SK-N-SH (cell line): Measurements from ENCODE around the gene ADPRH. TPM values are rescaled to one million over a fixed set of nuclear protein-coding genes. Genes with fewer than 3 reads are reported as not detected.

Experiments used
- CTCF ChIA-PET: fragments of 300-600, 350-600 bp; formaldehyde crosslinking; extraction: SDS; loops from one replicate; lab custom pipeline; 2021; lab: Yijun Ruan, JAX
- POLR2A ChIA-PET: fragments of 350-600 bp; sonication (Branson Sonifier 250); formaldehyde crosslinking; extraction: SDS; loops from one replicate; lab custom pipeline; 2020; ENCODE audit warnings: antibody characterized with exemption, inconsistent platforms; lab: Yijun Ruan, JAX
- DNase-seq: peaks from one replicate; pipeline ENCODE4 v3.0.0; 2012
- H2AFZ ChIP-seq: fragments of 200-600 bp; sonication (generic); 2 replicates; pipeline ENCODE4 v1.8.1; 2016; ENCODE audit warnings: antibody characterized with exemption, mild to moderate bottlenecking, low read depth
- H3F3A ChIP-seq: fragments of 200-600 bp; sonication (generic); replicated peaks from 2 replicates; pipeline ENCODE3; 2016; ENCODE audit warnings: antibody characterized with exemption, mild to moderate bottlenecking; ENCODE audit not compliant: insufficient read depth
- H3K27ac ChIP-seq, 2 experiments: fragments of 200-500 bp in 1 of 2; fragments of 200-600 bp in 1 of 2; sonication (Bioruptor generic) in 1 of 2; sonication (generic), shearing (Covaris generic) in 1 of 2; 2 replicates each; pipeline versions ENCODE4 v1.5.1 to v1.6.1; 2014 to 2016; ENCODE audit warnings: low read depth in 2 of 2, inconsistent platforms in 1 of 2, low read length in 1 of 2, mild to moderate bottlenecking in 1 of 2, mixed read lengths in 1 of 2
- H3K27me3 ChIP-seq: fragments of 200-600 bp; sonication (generic), shearing (Covaris generic); 2 replicates; pipeline ENCODE4 v1.6.1; 2016; ENCODE audit warnings: mixed run types; ENCODE audit not compliant: insufficient read depth
- H3K36me3 ChIP-seq, 2 experiments: fragments of 200-500 bp in 1 of 2; fragments of 200-600 bp in 1 of 2; sonication (Bioruptor generic) in 1 of 2; sonication (generic) in 1 of 2; replicated peaks in 1 of 2; 2 replicates each; pipeline versions ENCODE3 to v1.5.1; 2014 to 2016; ENCODE audit warnings: low read length in 1 of 2, mild to moderate bottlenecking in 1 of 2; ENCODE audit not compliant: insufficient read depth in 2 of 2, control insufficient read depth in 1 of 2
- H3K4me1 ChIP-seq, 2 experiments: fragments of 200-500 bp in 1 of 2; fragments of 200-600 bp in 1 of 2; sonication (Bioruptor generic) in 1 of 2; sonication (generic), shearing (Covaris generic) in 1 of 2; 2 replicates each; pipeline versions ENCODE4 v1.5.1 to v1.6.1; 2014 to 2016; ENCODE audit warnings: low read depth in 1 of 2, low read length in 1 of 2, mixed run types in 1 of 2; ENCODE audit not compliant: insufficient read depth in 2 of 2, control insufficient read depth in 1 of 2
- H3K4me2 ChIP-seq: fragments of 200-600 bp; sonication (generic), shearing (Covaris generic); 2 replicates; pipeline ENCODE4 v1.6.1; 2017; ENCODE audit warnings: mixed run types
- H3K4me3 ChIP-seq, 2 experiments: fragments of 200-500 bp in 1 of 2; fragments of 200-600 bp in 1 of 2; sonication (Bioruptor generic) in 1 of 2; sonication (generic), shearing (Covaris generic) in 1 of 2; 2 replicates each; pipeline versions ENCODE4 v1.5.1 to v1.8.1; 2014 to 2016; ENCODE audit warnings: low read depth in 2 of 2, inconsistent platforms in 1 of 2, low read length in 1 of 2, mild to moderate bottlenecking in 1 of 2, mixed read lengths in 1 of 2, moderate library complexity in 1 of 2
- H3K79me2 ChIP-seq: fragments of 200-600 bp; sonication (generic); 2 replicates; pipeline ENCODE4 v1.8.1; 2017; ENCODE audit warnings: mild to moderate bottlenecking; ENCODE audit not compliant: insufficient read depth
- H3K9ac ChIP-seq: fragments of 200-600 bp; sonication (generic); 2 replicates; pipeline ENCODE4 v1.6.1; 2017; ENCODE audit warnings: mixed run types
- H3K9me2 ChIP-seq: fragments of 200-600 bp; sonication (generic); 2 replicates; pipeline ENCODE4 v1.6.1; 2017; ENCODE audit warnings: mixed run types
- H3K9me3 ChIP-seq: fragments of 200-600 bp; sonication (generic); 2 replicates; pipeline ENCODE4 v1.6.1; 2017; ENCODE audit warnings: mixed run types, mild to moderate bottlenecking, moderate library complexity
- H4K20me1 ChIP-seq: fragments of 200-600 bp; sonication (generic); 2 replicates; pipeline ENCODE4 v1.6.1; 2017; ENCODE audit warnings: mild to moderate bottlenecking, mixed run types; ENCODE audit not compliant: insufficient read depth
- CTCF ChIP-seq: fragments of 200-600 bp; sonication (generic); IDR thresholded peaks from 2 replicates; pipeline ENCODE4 v1.6.1; 2017; ENCODE audit warnings: antibody characterized with exemption, mild to moderate bottlenecking, moderate library complexity
- EZH2phosphoT487 ChIP-seq: fragments of 200-600 bp; sonication (generic); IDR thresholded peaks from 2 replicates; pipeline ENCODE4 v1.6.1; 2017; ENCODE audit warnings: low read depth, mixed run types, mild to moderate bottlenecking, antibody characterized with exemption, moderate library complexity, borderline replicate concordance
- FOSL2 ChIP-seq: IDR thresholded peaks from 2 replicates; pipeline ENCODE4 v1.4.0; 2012; ENCODE audit warnings: low read depth, mild to moderate bottlenecking, moderate library complexity, borderline replicate concordance
- FOXM1 ChIP-seq: IDR thresholded peaks from 2 replicates; pipeline ENCODE4 v1.4.0; 2012; ENCODE audit warnings: low read depth, mild to moderate bottlenecking
- GABPA ChIP-seq: IDR thresholded peaks from 2 replicates; pipeline ENCODE4 v1.4.0; 2012; ENCODE audit warnings: low read depth, mild to moderate bottlenecking
- MAX ChIP-seq: IDR thresholded peaks from 2 replicates; pipeline ENCODE4 v1.4.0; 2012; ENCODE audit warnings: low read depth
- MXI1 ChIP-seq: IDR thresholded peaks from 2 replicates; pipeline ENCODE4 v1.6.1; 2012; ENCODE audit warnings: mild to moderate bottlenecking, low read depth, low read length, improper control_type of control experiment
- NRF1 ChIP-seq: IDR thresholded peaks from 2 replicates; pipeline ENCODE4 v1.6.1; 2012; ENCODE audit warnings: low read depth, mild to moderate bottlenecking, low read length
- RFX5 ChIP-seq: IDR thresholded peaks from 2 replicates; pipeline ENCODE4 v1.6.1; 2012; ENCODE audit warnings: mild to moderate bottlenecking, improper control_type of control experiment, low read length
- RXRA ChIP-seq: IDR thresholded peaks from 2 replicates; pipeline ENCODE4 v1.4.0; 2012; ENCODE audit warnings: low read depth, mild to moderate bottlenecking, borderline replicate concordance
- SMC3 ChIP-seq: IDR thresholded peaks from 2 replicates; pipeline ENCODE4 v1.6.1; 2012; ENCODE audit warnings: low read depth, low read length, improper control_type of control experiment
- TAF1 ChIP-seq: IDR thresholded peaks from 2 replicates; pipeline ENCODE4 v1.6.1; 2012; ENCODE audit warnings: low read depth, mild to moderate bottlenecking, low read length, moderate library complexity, borderline replicate concordance
- TEAD4 ChIP-seq: IDR thresholded peaks from 2 replicates; pipeline ENCODE4 v1.4.0; 2012; ENCODE audit warnings: mild to moderate bottlenecking, borderline replicate concordance; ENCODE audit not compliant: insufficient read depth
- YY1 ChIP-seq: IDR thresholded peaks from 2 replicates; pipeline ENCODE4 v1.4.0; 2012; ENCODE audit warnings: low read depth, mild to moderate bottlenecking
- WGBS: methylation state at CpG from one replicate; pipeline ENCODE4 v1.1.6; 2017; ENCODE audit warnings: low lambda C conversion rate; 5-methylcytosine and 5-hydroxymethylcytosine counted together
- polyA plus RNA-seq, 3 experiments: library from polyadenylated mRNA; depleted of rRNA; stranded (reverse); fragments of >200 nt; gene quantifications; 2 replicates each; pipeline ENCODE4 v1.2.3, GENCODE V29; 2012

Gene ADPRH
- polyA plus RNA-seq, 1 of the 3 experiments (the other 2 are of a cell fraction), result not detected

GRCh38 chr3:119542168-119542767 is 37.0 kb upstream of the ADPRH start (continued):
- TF ChIP-seq CTCF, result no peak
- TF ChIP-seq EZH2phosphoT487, result no peak
- no peak for TF ChIP-seq RXRA
- TF ChIP-seq MAX, result no peak
- no peak for TF ChIP-seq SMC3
- no peak for TF ChIP-seq MXI1
- TF ChIP-seq YY1, result no peak
- TF ChIP-seq TEAD4, result no peak
- TF ChIP-seq, all 33 proteins: peak for 0

- Histone ChIP-seq H3K4me1 (no peaks in the 10 kb centered on the region), H2AFZ (no peak overlapping the region), H3K4me2 (no peak overlapping the region), H3K4me3 (no peak overlapping the region), H3K36me3 (no peaks in the 10 kb centered on the region), H4K20me1 (no peaks in the 10 kb centered on the region), H3K27me3 (no peaks in the 10 kb centered on the region), H3K9ac (no peak overlapping the region), H3K9me2 (no peaks in the 10 kb centered on the region), H3F3A (no peaks in the 10 kb centered on the region), H3K27ac (no peak overlapping the region), H3K9me3 (no peaks in the 10 kb centered on the region), H3K79me2 (no peaks in the 10 kb centered on the region)
- ChIA-PET CTCF (interaction anchor here (1.0 kb wide), 1 partner anchor 10 kb away, joined by 4 read pairs; no protein-coding TSS in a partner anchor), POLR2A (no interaction called here)
- 88% methylated on average over 7 of the region's 7 CpGs for WGBS
- TF ChIP-seq FOXM1, result no peak
- no peak for DNase-seq
Observed at GRCh38 chr3:119543147-119543546, 36.1 kb upstream of the ADPRH start.

GRCh38 chr3:119547227-119547626 is 32.1 kb upstream of the ADPRH start:
- no peaks in the 10 kb centered on the region for H3K27me3 ChIP-seq
- no peak overlapping the region for H3K9ac ChIP-seq
- H2AFZ ChIP-seq, result no peak overlapping the region
- POLR2A ChIA-PET, result interaction anchor here (0.6 kb wide), 1 partner anchor 14 kb away, joined by 3 read pairs; no protein-coding TSS in a partner anchor
- no peaks in the 10 kb centered on the region for H3K79me2 ChIP-seq
- H4K20me1 ChIP-seq, result no peaks in the 10 kb centered on the region
- DNase-seq, result no peak
- no peaks in the 10 kb centered on the region for H3K36me3 ChIP-seq
- H3K4me1 ChIP-seq, result no peaks in the 10 kb centered on the region; a peak in 1 of 4 replicates
- TF ChIP-seq EZH2phosphoT487 (no peak), FOSL2 (no peak), TAF1 (no peak), RFX5 (no peak), SMC3 (no peak), NRF1 (no peak), GABPA (no peak), RXRA (no peak)
- WGBS, result 61% methylated on average over 1 of the region's 1 CpG
- no peaks in the 10 kb centered on the region for H3F3A ChIP-seq
- H3K9me2 ChIP-seq, result no peaks in the 10 kb centered on the region
- no peak overlapping the region for H3K27ac ChIP-seq
- H3K4me2 ChIP-seq, result no peak overlapping the region
- no peaks in the 10 kb centered on the region for H3K9me3 ChIP-seq
- no peak overlapping the region for H3K4me3 ChIP-seq
- CTCF ChIA-PET, result no interaction called here
